ENCODE measurements around the gene PTRHD1.

Gene PTRHD1

DNA sequence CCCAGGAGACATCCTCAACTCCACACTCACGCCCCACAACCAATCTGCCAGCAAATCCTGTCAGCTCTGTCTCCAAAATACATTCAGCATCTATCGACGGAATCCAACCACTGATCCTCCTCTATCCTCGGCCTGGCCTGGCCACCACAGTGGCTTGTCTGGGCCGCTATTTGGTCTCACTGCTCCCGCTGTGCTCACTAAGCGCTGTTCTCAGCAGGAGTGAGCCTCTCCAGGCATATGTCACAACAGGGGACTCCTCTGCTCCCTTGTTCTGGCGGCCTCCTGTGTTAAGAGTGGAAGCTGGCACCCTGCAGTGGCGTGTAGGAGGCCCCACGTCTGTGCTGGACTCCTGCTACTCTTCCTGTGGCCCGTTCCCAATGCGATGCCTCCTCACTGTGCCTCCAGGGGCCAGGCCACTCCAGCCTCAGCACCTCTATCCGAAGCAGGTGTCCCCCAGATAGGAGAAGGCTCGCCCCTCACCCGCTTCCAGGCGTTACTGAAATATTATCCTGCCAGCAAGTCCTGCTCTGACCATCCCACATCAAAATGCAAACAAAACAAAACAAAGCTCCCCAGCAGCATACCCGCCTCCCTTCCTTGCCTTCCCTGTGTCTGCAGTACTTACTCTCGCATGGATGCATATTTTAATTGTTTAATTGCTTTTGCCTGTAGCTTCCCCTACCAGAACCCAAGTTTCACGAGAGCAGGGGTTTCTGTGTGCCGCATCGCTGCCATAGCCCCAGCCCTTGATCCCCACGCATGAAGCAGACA is 39.9 kb upstream of the PTRHD1 start:
- DNase-seq (ENCODE audit: low read depth): no peak
- H3K4me3 ChIP-seq (replicated peaks; ENCODE audit: low read depth, low read length): no peak overlapping the region
- TF ChIP-seq, protein P1, sequence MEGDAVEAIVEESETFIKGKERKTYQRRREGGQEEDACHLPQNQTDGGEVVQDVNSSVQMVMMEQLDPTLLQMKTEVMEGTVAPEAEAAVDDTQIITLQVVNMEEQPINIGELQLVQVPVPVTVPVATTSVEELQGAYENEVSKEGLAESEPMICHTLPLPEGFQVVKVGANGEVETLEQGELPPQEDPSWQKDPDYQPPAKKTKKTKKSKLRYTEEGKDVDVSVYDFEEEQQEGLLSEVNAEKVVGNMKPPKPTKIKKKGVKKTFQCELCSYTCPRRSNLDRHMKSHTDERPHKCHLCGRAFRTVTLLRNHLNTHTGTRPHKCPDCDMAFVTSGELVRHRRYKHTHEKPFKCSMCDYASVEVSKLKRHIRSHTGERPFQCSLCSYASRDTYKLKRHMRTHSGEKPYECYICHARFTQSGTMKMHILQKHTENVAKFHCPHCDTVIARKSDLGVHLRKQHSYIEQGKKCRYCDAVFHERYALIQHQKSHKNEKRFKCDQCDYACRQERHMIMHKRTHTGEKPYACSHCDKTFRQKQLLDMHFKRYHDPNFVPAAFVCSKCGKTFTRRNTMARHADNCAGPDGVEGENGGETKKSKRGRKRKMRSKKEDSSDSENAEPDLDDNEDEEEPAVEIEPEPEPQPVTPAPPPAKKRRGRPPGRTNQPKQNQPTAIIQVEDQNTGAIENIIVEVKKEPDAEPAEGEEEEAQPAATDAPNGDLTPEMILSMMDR (IDR thresholded peaks at IDR 0.05; ENCODE audit: low read length, missing control alignments): no peak

DNA sequence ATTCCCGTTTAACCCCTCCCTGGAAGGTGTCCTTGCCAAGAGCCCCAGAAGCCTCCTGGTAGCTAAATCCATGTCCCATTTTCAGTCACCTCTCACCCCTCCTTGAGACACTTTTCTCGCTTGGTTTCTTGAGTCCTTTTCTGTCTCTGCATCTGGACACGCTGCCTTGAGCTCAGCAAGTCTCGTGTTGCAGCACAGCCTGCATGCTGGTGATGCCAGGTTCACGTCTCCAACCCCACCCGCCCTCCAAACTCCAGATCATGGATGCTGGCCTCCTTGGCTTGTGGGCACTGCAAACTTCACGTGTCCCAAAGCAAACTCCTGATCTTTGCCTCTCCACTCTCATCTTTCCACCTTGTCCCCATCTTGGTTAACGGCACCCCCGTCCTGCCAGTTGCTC is 39.3 kb upstream of the PTRHD1 start:
- no peak for DNase-seq (ENCODE audit: low read depth)
- TF ChIP-seq, protein P1 (IDR thresholded peaks at IDR 0.05; ENCODE audit: low read length, missing control alignments): no peak
- no peak overlapping the region for H3K4me3 ChIP-seq (replicated peaks; ENCODE audit: low read depth, low read length)

DNA sequence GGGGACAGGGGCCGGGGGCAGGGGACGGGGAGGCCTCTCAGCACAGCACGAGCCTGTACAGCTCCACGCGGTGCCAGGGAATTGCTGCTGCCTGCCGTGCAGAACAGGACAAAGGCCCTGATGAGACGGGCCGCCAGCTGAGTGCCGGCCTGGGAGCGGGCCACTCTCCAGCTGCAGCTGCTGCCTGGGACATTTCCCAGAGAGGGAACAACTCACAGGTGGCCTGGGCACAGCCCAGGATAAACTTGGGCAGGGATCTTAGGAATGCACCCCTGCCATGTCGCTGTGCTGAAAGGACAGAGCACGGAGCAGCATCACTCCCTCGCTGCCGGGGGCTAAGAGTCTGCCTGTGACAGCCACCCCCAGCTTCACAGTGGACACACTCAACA is 38.9 kb upstream of the PTRHD1 start:
- H3K4me3 ChIP-seq (replicated peaks; ENCODE audit: low read depth, low read length): no peak overlapping the region
- no peak for DNase-seq (ENCODE audit: low read depth)
- TF ChIP-seq, protein P1 (IDR thresholded peaks at IDR 0.05; ENCODE audit: low read length, missing control alignments): no peak

DNA sequence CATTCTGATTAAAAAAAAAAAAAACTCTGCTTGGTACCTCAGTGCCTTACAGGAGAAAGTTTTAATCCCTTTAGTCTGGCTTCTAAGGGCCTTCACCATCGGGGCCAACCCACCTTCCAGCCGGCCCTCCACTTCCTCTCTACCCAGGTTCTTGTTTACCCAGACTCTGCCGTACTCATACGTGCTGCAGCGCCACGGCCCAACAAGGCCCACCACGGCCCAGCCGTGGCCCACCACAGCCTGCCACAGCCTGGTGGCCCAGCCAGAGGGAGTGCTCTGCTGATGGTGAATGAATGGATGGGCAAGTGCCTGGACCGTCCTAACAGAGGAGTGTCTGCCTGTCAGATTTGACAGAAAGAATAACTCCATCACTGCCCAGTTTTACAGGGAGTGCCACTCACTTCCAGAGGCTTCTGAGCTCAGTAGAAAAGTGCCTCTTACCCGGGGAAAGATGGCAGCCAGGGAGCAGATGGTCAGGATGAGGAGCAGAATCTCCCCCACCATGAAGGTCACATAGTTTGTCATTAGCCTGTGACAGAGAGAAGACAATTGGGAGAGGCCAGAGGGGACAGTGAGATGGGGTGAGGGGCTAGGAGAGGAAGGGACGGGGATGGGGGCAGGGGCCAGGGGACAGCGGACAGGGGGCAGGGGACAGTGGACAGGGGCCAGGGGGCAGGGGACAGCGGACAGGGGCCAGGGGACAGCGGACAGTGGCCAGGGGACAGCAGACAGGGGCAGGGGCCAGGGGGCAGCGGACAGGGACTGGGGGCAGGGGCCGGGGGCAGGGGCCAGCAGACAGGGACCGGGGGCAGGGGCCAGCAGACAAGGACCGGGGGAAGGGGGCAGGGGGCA is 38.3 kb upstream of the PTRHD1 start:
- TF ChIP-seq, protein P1 (IDR thresholded peaks at IDR 0.05; ENCODE audit: low read length, missing control alignments): no peak
- DNase-seq (ENCODE audit: low read depth): no peak
- no peak overlapping the region for H3K4me3 ChIP-seq (replicated peaks; ENCODE audit: low read depth, low read length)

DNA sequence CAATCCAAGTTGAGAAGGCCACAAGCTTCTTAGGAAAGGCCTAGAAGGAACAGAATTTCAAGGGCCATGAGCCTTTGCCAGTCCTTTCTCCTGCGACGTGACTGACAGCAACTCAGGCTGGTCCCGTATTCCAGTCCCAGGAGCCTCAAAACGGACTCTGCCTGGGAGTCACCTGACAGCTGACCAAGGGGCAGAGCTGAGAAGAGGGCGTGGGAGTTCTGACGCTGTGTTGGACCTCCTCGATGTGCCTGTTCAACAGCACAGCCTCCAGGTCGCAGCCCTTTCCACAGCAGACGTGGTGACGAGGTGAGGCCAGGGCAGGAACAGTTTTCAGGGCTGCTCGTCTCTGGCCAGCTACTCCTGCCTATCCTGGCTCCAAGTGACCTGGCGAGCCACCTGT is 37.6 kb upstream of the PTRHD1 start:
- no peak overlapping the region for H3K4me3 ChIP-seq (replicated peaks; ENCODE audit: low read depth, low read length)

DNA sequence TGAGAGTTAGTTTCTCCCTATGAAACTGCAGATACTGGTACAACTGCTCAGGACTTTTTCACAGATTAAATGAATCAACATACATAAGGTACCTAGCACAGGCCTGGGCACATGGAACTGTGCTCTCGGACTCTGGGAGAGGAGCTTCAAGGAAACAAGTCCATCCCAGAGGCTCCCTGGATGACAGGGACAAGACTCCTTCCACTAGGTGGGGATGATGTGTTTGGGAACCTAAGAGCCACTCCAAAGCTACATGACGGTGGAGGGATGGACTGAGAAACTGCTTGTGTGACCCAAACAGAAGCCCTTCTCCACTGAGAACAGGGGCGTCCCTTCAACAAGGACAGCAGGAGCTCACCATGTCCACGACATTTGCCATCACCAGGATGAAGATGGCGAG is 37.2 kb upstream of the PTRHD1 start:
- TF ChIP-seq, protein P1 (IDR thresholded peaks at IDR 0.05; ENCODE audit: low read length, missing control alignments): peak; percentile 30
- no peak overlapping the region for H3K4me3 ChIP-seq (replicated peaks; ENCODE audit: low read depth, low read length)
- peak; percentile 60 for DNase-seq (ENCODE audit: low read depth)

More for the DNA sequence above, 37.6 kb upstream of the PTRHD1 start:
- TF ChIP-seq, protein P1 (IDR thresholded peaks at IDR 0.05; ENCODE audit: low read length, missing control alignments): no peak
- DNase-seq (ENCODE audit: low read depth): no peak
